Lung (tissue), 12 donors: ENCODE results near the gene BMP2. TPM values are rescaled to one million over a fixed set of nuclear protein-coding genes. Genes with fewer than 3 reads are reported as not detected.

Experiments used
- ATAC-seq: fragments of 200-7000 bp; cut with Tn5 transposase; one replicate; pipeline ENCODE4 v1.9.1; 2020; ENCODE audit warnings: moderate number of reproducible peaks; ENCODE audit not compliant: insufficient read depth, low FRiP score
- DNase-seq, 3 donors: peaks; one replicate each; pipeline ENCODE4 v3.0.0-alpha.2; 2013 to 2017
- H3K27ac ChIP-seq, 2 donors: one replicate each; pipeline ENCODE4 v1.5.1; 2013; ENCODE audit warnings: mild to moderate bottlenecking in 2 of 2, moderate library complexity in 2 of 2, control low read depth in 1 of 2, inconsistent platforms in 1 of 2, low read depth in 1 of 2, low read length in 1 of 2
- H3K27me3 ChIP-seq, 3 donors: one replicate each; pipeline ENCODE4 v1.5.1; 2013; ENCODE audit warnings: low read length in 2 of 3; ENCODE audit not compliant: control insufficient read depth in 3 of 3, insufficient read depth in 3 of 3
- H3K36me3 ChIP-seq, 4 donors: one replicate each; pipeline ENCODE4 v1.5.1; 2013; ENCODE audit warnings: low read length in 4 of 4, mild to moderate bottlenecking in 1 of 4, moderate library complexity in 1 of 4; ENCODE audit not compliant: control insufficient read depth in 4 of 4, insufficient read depth in 4 of 4
- H3K4me1 ChIP-seq, 5 donors: one replicate each; pipeline ENCODE4 v1.5.1; 2013; ENCODE audit warnings: low read length in 5 of 5, mild to moderate bottlenecking in 2 of 5, moderate library complexity in 1 of 5; ENCODE audit not compliant: control insufficient read depth in 5 of 5, insufficient read depth in 5 of 5
- H3K4me3 ChIP-seq: one replicate; pipeline ENCODE4 v1.5.1; 2013; ENCODE audit warnings: mild to moderate bottlenecking, control low read depth, moderate library complexity
- H3K9ac ChIP-seq, 2 donors: one replicate each; pipeline ENCODE4 v1.5.1; 2013; ENCODE audit warnings: low read length in 2 of 2, control low read depth in 1 of 2; ENCODE audit not compliant: insufficient read depth in 1 of 2
- H3K9me3 ChIP-seq, 4 donors: one replicate each; pipeline ENCODE4 v1.5.1; 2013; ENCODE audit warnings: low read length in 3 of 4, mild to moderate bottlenecking in 1 of 4, moderate library complexity in 1 of 4; ENCODE audit not compliant: control insufficient read depth in 4 of 4, insufficient read depth in 3 of 4
- WGBS, 2 donors: extraction: QIAGEN DNeasy Blood & Tissue Kit; methylation state at CpG; one replicate each; pipeline ENCODE4 v1.1.7; 2013; 5-methylcytosine and 5-hydroxymethylcytosine counted together
- polyA plus RNA-seq, 2 donors: library from polyadenylated mRNA; stranded (reverse); fragments of 200-250 nt; gene quantifications; one replicate each; pipeline ENCODE4 v1.2.1, GENCODE V29; 2013
- total RNA-seq, 2 donors: library from RNA; depleted of rRNA in 1 of 2; stranded (reverse); fragments of >200 nt in 1 of 2; gene quantifications; one replicate each; pipeline ENCODE4 v1.2.1, GENCODE V29; 2014 to 2021
- TF ChIP-seq, protein P1 (sequence below): IDR thresholded peaks from 2 replicates; pipeline ENCODE4 v1.5.1; 2012; ENCODE audit warnings: mild to moderate bottlenecking; ENCODE audit errors: control extremely low read depth, extremely low read depth
- donor health status: control.
- donor health status: control.
- donor health status: Bipolar disorder and iron deficiency.
- donor health status: healthy.
- donor health status: DM: yes; HTN: yes; CAD: no.

BMP2 gene
- total and polyA plus RNA-seq, 4 donors, result 11.4 to 29.4 (median 21.3) TPM

DNA sequence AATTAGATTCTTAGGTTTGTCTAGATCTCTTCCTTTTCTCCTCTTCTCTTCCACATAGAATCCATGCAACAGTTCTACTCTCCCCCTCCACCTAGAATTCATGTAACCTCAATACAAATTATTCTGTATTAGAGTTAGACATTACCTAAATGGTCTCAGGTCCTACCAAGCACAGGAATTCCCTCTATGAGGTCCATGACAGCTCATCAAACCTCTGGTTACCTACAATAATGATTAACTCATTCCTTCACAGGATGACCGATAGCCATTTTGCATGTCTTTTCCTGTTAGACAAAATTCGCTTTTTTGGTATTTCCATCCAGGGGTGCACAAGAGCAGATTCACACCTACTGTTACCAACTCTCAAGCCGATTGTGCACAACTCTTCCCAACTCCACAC, 27.4 kb upstream of the BMP2 start:
- H3K9ac ChIP-seq, result no peak overlapping the region
- no peak overlapping the region for H3K4me3 ChIP-seq
- peaks cover 0 to 4% (median 0%) of the 10 kb centered on the region in 4 donors for H3K9me3 ChIP-seq
- no peak for DNase-seq
- H3K4me1 ChIP-seq, result peaks cover 0 to 30% (median 10%) of the 10 kb centered on the region in 5 donors
- H3K36me3 ChIP-seq, result no peaks in the 10 kb centered on the region
- H3K27me3 ChIP-seq, result no peaks in the 10 kb centered on the region
- 93 to 95% methylated on average over 3 of the region's 3 CpGs for WGBS, 2 donors
- H3K27ac ChIP-seq, result no peak overlapping the region
- ATAC-seq, result no peak
- TF ChIP-seq, protein P1, sequence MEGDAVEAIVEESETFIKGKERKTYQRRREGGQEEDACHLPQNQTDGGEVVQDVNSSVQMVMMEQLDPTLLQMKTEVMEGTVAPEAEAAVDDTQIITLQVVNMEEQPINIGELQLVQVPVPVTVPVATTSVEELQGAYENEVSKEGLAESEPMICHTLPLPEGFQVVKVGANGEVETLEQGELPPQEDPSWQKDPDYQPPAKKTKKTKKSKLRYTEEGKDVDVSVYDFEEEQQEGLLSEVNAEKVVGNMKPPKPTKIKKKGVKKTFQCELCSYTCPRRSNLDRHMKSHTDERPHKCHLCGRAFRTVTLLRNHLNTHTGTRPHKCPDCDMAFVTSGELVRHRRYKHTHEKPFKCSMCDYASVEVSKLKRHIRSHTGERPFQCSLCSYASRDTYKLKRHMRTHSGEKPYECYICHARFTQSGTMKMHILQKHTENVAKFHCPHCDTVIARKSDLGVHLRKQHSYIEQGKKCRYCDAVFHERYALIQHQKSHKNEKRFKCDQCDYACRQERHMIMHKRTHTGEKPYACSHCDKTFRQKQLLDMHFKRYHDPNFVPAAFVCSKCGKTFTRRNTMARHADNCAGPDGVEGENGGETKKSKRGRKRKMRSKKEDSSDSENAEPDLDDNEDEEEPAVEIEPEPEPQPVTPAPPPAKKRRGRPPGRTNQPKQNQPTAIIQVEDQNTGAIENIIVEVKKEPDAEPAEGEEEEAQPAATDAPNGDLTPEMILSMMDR, result no peak

DNA sequence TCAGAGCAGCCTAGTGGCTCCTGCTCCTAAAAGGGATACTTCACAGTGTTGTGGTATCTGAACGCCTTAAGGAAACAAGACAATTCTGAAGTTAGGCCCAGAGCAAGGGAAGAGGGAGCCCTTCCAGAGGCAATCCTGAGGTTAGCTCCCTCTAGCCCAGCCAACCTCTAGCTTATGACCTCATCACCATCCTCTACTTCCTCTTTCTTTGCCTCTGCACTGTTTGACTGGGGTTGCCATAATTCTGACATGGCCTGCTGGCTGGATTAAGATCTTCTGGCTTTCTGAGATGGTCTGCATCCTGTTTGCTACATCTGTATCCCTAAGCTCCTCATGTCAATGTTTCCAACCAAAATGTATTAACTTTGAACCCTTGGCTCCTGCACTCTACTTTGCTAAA, 23.3 kb upstream of the BMP2 start:
- ATAC-seq, result no peak

DNA sequence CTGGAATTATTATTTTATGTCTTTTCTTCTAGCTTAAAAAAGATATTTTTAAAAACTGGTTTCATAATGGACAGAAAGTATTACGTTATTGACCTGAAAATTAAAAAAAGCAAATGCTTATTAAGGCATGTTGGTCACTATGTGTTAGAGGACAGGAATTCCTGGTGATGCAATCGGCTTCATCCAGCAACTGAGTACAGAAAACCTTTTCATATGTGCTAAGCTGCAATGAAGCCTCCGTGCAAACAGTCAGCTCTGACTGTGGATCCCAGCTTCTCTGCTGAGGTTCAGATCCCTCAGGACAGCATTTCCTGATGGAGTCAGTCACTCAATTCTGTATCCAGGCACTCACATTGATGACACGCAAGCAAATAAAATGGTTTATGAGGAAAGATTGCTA, 22.7 kb upstream of the BMP2 start:
- no peaks in the 10 kb centered on the region for H3K4me1 ChIP-seq
- TF ChIP-seq, protein P1, result no peak
- WGBS, 2 donors, result 83 to 84% methylated on average over 4 of the region's 4 CpGs
- no peak overlapping the region for H3K27ac ChIP-seq
- H3K4me3 ChIP-seq, result no peak overlapping the region
- ATAC-seq, result no peak
- DNase-seq, result no peak
- no peak overlapping the region for H3K9ac ChIP-seq
- no peaks in the 10 kb centered on the region for H3K36me3 ChIP-seq
- H3K27me3 ChIP-seq, result no peaks in the 10 kb centered on the region
- peaks cover 0 to 2% (median 0%) of the 10 kb centered on the region in 4 donors for H3K9me3 ChIP-seq

More for the DNA sequence above, 23.3 kb upstream of the BMP2 start:
- H3K4me3 ChIP-seq, result no peak overlapping the region
- peaks cover 0 to 3% (median 0%) of the 10 kb centered on the region in 5 donors for H3K4me1 ChIP-seq
- H3K27ac ChIP-seq, result no peak overlapping the region
- no peak overlapping the region for H3K9ac ChIP-seq
- 92 to 93% methylated on average over 1 of the region's 1 CpG for WGBS, 2 donors
- H3K36me3 ChIP-seq, result no peaks in the 10 kb centered on the region
- H3K9me3 ChIP-seq, result peaks cover 0 to 2% (median 0%) of the 10 kb centered on the region in 4 donors
- TF ChIP-seq, protein P1, result no peak
- no peak for DNase-seq
- H3K27me3 ChIP-seq, result no peaks in the 10 kb centered on the region
